Muscle of back (tissue), 13 donors: Measurements from ENCODE around the gene MST1R. TPM values are rescaled to one million over a fixed set of nuclear protein-coding genes. Genes with fewer than 3 reads are reported as not detected.
"Not testable (repeated sequence)": the region's sequence is repeated elsewhere in the genome, so short reads cannot be mapped to it uniquely, and the experiment has no call there.

Experiments
- DNase-seq, 3 donors: peaks; one replicate each; pipeline versions ENCODE4 v3.0.0 to v3.0.0-alpha.2; 2013
- long read RNA-seq, 9 donors: transcript quantifications; one replicate each; lab custom pipeline, GENCODE V29; 2026
- polyA plus RNA-seq, 10 donors: library from polyadenylated mRNA; unstranded; fragments of 120-200 nt; gene quantifications; one replicate each; pipeline ENCODE4 v1.2.1, GENCODE V29; 2013; ENCODE audit not compliant: insufficient read length in 10 of 10

The MST1R gene
- polyA plus RNA-seq, result 1 to 10 TPM; 1.3 to 6.1 (median 2.0) TPM
- long read RNA-seq, donor 1, result 0 reads
- long read RNA-seq, donor 2, result 0 reads
- long read RNA-seq, donor 3, result 0 reads
- long read RNA-seq, donor 4, result 0 reads
- long read RNA-seq, donor 5, result 0 reads
- long read RNA-seq, donor 6, result 0 reads
- long read RNA-seq, donor 7, result 0 reads
- long read RNA-seq, donor 8, result 0 reads
- long read RNA-seq, donor 9, result 0 reads

DNA sequence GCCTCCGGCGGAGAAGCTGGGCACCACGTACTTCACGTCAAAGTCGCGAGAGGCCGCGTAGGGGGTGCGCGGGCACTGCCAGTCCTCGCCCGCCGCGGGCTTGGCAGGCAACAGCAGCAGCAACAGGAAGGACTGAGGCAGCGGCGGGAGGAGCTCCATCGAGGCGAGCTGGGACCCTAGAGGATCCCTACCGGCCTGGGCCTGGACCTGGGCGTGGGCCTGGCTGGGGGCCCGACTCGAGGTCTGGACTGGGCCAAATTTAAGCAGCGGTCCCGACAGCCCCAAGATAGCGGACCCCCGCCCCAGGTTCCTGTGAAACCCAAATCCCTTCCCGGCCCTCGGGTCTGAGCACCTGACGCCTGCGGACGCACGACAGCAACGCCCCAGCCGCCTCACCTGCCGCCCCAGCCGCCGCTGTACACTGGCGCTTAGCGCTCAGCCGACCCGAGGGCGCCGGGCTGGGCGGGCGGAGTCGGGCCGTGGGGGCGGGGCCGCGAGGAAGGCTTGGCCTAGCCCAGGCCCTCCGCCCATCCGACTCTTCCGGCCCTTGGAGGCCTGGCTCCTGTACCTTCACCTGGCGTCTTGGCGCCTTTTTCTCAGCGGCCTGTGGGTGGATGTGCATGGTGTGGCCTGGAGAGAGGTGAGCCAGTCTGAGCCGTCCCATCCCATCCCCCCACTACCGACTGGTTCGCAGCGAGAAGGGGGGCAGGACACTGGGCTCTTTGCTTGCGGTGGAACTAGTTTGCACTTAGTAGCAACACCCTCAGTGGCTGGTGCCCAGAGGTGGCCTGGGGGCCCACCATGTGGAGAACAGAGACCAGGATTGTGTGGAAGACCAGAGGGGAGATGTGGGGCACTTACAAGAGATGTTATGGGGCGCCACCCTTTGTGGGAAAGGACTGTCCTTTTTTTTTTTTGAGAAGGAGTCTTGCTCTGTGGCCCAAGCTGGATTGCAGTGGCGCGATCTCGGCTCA is at the start of gene MST1R:
Gene MST1R, minus strand, starts transcription at position 423 of the 974 bp plus-strand sequence. Its CDS starts 264 bp downstream, at position 159.
- peak in 2 of 3 donors; percentile 52 to 86 for DNase-seq

DNA sequence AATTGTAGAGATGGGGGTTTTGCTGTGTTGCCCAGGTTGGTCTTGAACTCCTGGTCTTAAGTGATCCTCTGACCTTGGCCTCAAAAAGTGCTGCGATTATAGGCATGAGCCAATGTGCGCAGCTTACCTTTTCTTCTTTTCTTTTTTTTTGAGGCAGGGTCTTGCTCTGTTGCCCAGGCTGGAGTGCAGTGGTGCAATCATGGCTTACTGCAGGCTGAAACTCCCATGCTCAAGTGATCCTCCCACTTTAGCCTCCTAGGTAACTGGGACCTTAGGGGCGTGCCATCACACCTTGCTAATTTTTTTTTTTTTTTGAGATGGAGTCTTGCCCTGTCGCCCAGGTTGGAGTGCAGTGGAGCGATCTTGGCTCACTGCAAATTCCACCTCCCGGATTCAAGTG is 49.3 kb upstream of the MST1R start:
- no peak for DNase-seq

DNA sequence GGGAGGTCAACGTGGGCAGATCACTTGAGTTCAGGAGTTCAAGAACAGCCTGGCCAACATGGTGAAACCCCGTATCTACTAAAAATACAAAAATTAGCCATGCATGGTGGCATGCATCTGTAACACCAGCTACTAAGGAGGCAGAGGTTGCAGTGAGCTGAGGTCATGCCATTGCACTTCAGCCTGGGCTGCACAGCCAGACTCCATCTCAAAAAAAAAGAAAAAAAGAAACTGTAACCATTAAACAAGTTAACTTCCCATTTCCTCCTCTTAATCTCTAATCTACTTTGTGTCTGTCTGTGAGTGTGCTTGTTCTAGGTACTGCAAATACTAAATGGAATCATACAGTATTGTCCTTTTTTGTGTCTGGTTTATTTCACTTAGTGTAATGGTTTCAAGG is 39.0 kb upstream of the MST1R start:
- DNase-seq, result no peak

DNA sequence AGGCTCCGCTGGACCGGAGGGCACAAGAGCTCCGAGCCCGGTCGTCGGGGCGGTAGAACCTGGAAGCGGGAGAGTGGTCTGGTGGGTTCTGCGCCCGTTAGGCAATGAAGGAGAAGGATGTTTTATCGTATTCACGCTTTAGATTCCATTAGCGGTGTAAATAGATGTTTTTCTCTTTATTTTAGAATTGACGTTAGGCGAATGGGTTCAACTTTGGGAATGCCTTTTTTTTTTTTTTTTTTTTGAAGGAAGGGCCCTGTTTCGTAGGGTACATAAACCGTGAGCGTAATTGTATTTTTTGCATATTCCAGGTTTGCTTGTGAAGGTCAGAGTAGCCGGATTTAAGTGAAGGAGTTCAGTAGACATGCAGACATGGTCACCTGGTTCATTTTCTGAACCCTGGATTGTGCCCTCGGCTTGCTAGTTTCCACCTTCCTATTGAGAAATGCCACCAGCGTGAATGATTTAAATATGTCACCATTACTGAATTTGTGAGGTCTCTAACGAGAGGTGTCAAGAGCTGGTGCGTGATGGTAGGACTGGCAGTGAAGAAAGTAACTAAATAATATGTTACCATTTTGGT is 37.1 kb upstream of the MST1R start:
- DNase-seq, result no peak

DNA sequence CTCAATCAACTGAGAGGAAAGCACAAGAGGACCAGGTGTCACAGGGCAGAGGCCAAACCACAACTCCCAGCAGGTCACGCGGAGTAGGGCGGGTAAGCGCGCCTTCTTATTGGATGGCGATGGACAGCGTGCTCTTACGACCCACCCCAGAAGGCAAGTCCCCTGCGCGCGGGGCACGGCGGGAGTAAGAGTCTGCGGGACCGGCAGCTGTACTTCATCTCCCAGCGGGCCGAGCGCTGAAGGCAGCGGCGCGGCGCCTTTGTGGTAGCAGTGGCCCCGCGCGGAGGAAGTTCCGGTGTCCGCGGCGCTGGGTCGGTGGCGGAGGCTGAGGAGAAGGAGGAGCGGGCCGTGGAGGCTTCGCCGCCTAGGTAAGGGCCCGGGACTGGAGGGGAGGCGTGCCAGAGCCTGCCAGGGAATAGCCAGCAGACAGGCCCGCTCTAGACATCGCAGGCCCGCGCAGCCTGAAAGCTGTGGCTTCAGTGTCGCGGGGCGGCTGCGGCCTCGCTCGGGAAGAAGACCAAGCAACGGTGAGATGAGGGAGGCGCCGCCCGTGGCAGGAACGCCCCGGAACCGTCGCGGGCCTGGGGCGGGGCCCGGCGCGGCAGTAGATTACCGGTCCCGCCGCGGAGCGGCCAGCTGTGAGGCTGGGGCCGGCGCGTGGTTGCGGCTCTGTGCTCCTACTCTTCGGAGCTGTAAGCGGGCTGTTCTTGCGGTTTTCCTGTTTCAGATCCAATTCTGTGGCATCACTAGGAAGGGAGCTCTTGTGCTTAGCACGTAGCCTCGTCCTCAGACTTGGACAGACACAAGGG is 36.4 kb upstream of the MST1R start, which contains the start of gene RBM6:
Gene RBM6, plus strand, starts transcription at position 293 of the 809 bp plus-strand sequence. CDS start 22,492 bp downstream, outside the sequence.
- peak; percentile 96 to 99 (median 97) for DNase-seq

DNA sequence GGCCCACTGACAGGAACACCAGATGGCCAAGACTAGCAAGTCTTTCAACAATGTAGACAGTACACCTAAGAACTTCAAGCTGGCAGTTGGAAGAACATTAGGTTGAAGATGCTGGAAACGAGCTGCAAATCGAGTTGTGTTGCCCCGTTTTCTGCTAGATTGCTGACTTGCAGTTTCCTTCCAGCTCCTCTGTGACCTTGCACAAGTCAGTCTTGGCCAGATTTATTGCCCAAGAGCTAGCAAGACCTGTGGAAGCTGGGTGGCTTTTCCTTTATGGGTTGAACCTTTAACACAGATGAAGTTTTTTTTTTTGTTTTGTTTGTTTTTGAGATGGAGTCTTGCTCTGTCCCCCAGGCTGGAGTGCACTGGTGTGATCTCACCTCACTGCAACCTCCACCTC is 33.4 kb upstream of the MST1R start:
- no peak for DNase-seq

DNA sequence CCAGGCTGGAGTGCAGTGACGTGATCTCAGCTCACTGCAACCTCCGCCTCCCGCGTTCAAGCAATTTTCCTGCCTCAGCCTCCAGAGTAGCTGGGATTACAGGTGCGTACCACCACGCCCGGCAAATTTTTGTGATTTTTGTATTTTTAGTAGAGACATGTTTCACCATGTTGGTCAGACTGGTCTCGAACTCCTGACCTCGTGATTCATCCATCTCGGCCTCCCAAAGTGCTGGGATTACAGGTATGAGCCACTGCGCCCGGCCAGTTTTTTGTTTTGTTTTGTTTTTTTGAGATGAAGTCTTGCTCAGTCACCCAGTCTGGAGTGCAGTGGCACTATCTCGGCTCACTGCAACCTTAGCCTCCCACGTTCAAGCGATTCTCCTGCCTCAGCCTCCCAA is 28.6 kb upstream of the MST1R start:
- not testable (repeated sequence) for DNase-seq

DNA sequence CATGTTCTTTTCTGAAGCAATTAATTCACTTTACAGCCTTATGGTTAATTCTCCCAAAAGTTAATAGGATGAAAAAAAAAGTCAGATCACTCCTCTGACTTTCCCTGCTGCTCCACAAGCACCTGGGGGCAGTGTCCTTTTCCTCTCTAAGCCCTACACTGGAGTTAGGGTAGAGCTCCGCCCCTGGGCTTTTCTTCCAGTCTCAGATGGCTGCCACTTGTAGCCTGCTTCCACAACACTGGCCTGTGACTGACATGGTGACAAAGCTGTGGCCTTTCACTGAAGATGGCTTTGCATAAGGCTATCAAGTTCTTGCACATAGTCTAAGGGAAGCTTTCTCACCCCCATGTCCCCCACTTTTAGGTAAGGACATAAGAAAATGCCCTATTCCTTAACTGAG is 27.2 kb upstream of the MST1R start:
- DNase-seq, result no peak

DNA sequence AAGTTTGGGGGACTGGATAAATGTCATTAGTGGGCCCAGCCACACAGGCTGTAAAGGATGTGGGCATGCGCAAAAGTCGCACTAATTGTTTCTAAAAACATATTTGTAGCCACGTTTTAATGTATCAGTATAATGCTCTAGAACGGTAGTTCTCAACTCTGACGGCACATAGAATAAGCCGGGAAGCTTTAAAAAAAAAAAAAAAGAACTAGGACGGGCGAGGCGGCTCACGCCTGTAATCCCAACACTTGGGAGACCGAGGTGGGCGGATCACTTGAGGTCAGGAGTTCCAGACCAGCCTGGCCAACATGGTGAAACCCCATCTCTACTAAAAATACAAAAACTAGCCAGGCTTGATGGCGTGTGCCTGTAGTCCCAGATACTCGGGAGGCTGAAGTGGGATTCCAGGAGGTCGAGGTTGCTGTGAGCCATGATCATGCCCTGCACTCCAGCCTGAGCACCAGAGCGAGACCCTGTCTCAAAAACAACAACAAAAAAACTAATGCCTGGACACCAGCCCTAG is 26.6 kb upstream of the MST1R start:
- no peak for DNase-seq

DNA sequence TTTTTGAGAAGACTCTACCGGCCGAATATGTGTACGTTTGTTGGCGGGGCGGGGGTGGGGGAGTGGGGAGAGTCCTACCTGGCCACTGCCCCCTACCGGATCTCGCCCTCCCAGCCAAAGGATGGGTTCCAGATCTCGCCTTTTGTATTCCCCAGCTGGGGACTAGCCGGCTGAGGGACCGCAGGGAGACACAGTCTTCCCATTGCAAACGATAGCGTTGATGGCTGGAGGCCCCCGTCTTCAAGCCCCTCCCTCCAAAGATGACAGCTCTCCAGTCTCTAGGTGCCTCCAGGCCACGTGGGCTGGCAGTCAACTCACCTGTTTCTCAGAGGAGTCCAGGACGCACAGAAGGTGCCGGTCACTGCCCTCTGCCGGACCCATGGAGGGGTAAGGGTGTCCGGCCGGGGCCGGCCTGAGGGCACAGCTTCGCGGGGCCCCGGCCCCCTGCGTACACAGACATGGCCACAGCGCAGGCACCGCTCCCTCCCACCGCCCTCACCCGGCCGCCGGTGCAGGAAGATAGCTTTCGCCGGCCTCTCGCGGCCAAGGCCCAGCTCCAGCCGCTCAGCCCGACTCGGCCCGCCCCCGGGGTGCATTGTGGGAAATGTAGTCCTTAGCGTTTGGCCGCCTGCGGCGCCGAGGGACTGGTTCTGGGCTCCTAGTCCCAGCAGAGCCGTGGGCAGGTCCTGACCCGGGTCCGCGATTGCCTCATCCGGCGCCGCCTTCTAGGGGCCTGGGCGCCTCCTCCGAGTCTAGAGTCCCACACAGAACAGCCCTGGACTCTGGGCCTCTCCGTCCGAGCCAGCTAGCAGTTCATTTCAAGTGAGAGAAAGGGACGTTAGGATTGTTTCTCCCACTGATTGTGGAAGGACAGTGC is 25.9 kb upstream of the MST1R start, which contains the start of gene MON1A:
Gene MON1A, minus strand, starts transcription at position 521 of the 877 bp plus-strand sequence. CDS start 16,465 bp downstream, outside the sequence.
- peak; percentile 86 to 97 (median 91) for DNase-seq

DNA sequence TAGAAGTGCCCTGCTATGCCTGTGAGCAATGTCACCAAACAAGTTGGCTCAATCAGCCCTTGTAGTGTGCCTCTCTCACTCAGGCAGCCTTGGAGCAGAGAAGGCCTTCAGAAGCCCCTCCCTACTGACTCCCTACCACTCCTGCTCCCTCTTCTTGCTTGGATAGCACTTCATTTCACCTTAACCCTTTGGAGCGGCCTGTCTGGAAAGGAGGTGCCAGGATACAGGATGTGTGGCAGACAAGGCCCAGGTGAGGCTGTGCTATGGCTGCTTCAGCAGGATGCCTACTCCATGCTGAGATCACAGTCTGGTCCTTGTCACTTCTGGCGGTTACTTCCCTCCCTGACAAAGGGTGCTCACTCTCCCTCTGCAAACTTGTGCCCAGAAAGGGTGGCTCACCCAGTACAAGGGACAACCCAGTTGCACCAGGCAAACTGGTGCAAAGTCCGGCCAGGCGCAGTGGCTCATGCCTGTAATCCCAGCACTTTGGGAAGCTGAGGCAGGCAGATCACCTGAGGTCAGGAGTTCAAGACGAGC is 24.9 kb upstream of the MST1R start:
- no peak for DNase-seq

DNA sequence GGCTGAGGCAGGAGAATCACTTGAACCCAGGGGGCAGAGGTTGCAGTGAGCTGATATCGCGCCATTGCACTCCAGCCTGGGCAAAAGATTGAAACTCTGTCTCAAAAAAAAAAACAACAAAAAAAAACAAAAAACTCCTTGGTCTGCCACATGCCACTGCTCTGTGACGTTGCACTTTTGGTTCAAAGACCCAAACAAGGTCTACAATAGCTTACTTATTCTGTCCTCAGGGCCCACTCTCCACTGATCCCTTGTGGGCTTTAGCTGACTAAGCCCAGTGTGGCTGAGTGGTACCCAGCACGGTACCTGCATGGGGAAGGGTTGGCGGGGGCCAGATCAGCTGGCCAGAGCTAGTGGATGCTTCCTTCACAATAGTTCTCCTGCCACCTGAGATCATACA is 24.1 kb upstream of the MST1R start:
- DNase-seq, result no peak

DNA sequence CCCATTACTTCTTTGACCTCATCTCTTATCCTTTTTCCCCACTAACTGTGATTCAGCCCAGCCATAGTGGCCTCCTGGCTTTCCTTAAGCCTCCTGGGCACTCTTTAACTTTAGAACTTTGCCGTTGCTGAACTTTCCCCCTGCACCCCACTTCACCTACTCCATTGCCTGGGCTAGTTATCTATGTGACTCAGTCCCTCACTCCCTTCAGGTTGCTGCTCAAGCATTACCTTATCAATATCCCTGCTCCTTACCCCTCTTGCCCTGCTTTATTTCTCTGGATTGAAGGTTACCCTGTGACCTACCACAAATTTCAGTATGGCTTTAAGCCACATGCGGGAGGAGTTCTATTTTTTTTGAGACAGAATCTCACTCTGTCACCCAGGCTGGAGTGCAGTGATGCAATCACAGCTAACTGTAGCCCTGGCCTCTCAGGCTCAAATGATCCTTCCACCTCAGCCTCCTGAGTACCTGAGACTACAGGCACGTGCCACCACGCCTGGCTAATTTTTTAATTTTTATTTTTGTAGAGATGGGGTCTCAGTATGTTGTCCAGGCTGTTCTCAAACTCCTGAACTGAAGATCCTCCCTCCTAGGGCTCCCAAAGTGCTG is 22.6 kb upstream of the MST1R start:
- DNase-seq, result no peak

DNA sequence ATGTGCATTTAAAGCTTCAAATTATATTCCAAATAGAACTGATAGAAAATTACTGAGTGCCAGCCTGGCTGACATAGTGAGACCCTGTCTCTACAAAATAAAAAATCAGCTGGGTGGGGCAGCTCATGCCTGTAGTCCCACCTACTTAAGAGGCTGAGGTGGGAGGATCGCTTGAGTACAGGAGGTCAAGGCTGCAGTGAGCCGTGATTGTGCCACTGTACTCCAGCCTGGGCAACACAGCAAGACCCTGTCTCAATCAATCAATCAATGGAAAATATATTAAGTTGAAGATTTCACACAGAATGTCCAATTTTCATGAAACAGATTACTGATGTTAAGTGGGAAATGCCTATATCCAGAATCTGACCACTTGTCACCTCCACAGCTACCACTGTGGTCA is 21.8 kb upstream of the MST1R start:
- no peak for DNase-seq

DNA sequence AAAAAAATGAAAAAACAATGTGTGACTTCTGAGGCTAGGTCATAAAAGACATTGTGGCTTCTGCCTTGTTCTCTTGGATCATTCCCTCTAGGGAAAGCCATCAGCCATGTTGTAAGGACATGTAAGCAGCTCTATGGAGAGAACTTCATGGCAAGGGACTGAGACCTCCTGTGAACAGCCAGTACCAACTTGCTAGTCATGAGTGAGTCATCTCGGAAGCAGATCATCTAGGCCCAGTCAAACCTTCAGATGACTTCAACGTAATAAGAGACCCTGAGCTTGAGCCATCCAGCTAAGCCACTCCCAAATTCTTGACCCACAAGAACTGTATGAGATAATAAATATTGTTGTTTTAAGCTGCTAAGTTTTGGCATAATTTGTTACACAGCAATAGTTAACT is 21.0 kb upstream of the MST1R start:
- DNase-seq, result peak in 1 of 3 donors; percentile 18

DNA sequence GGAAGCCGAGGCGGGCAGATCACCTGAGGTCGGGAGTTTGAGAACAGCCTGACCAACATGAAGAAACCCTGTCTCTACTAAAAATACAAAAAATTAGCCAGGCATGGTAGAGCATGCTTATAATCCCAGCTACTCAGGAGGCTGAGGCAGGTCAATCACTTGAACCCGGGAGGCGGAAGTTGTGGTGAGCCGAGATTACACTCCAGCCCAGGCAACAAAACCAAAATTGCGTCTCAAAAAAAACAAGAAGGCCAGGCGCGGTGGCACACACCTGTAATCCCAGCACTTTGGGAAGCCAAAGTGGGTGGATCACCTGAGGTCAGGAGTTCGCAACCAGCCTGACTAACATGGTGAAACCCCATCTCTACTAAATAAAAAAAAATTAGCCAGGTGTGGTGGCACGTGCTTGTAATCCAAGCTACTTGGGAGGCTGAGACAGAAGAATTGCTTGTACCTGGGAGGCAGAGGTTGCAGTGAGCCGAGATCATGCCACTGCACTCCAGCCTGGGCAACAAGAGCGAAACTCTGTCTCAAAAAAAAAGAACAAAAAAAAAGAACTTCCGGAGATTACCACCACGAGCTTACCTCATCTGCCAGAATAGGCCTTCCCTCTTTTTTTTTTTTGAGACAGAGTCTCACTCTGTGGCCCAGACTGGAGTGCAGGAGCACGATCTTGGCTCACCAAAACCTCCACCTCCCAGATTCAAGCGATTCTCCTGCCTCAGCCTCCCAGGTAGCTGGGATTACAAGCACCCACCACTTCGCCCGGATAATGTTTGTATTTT is 14.3 kb upstream of the MST1R start:
- DNase-seq, result not testable (repeated sequence)

DNA sequence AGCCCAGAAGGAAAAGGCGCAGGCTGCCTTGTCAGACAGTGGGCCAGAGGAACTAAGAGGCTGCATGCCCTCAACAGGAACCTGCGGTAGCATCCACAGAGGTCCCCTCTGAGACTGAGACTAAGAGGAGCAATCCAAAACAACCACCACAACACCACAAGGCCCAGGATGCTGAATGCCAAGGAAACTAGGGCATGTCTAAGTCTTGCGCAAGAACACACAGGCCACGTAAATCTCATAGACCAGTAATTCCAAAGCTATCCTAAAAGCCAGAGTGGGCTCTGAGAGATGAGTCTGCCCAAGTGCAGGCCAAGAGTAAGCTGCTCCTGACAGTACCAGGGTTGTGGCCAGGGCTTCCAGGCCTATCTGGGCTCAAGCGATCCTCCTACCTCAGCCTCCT is 13.0 kb upstream of the MST1R start:
- no peak for DNase-seq

DNA sequence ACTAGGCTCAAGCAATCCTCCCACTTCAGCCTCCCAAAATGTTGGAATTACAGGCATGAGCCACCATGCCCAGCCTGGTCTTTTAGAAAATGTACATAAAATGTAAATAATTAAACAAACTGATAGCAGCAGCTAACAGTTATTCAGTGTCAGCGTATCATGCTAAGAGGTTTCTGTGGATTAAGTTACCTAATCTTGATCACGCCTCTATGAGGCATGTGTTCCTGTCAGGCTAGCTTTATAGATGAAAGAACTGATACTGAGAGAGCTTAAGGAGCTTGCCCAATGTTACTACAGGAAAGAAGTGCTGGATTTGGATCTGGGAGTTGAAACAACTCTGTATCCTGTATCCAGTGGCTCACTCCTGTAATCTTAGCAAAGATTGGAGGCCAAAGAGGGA is 11.2 kb upstream of the MST1R start:
- no peak for DNase-seq

DNA sequence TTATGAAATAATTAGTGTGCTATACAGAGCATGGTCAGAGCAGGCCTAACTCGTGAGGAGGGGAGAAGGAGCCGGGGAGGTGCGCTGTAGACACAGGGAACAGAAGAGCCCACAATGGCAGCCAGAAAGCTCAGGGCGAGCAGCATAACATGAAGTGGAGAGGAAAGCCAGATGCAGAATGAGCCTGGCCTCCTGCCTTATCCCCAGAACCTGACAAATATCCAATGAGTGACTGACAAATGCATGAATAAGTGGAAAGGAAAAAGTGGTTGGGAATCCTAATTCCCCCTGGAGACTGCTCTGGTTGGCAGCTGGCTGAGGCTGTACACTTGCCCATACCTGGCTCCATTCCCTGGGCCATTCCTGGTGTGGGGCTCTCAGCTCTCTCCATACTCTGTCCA is 9.2 kb upstream of the MST1R start:
- DNase-seq, result no peak
